ENCODE measurements around the gene CFAP206. TPM values are rescaled to one million over a fixed set of nuclear protein-coding genes. Genes with fewer than 3 reads are reported as not detected.

The CFAP206 gene
- polyA plus RNA-seq, 1 donor from 2014 or later: 6.6 TPM

GRCh38 chr6:87391334-87391733 is 16.4 kb upstream of the CFAP206 start:
- Histone ChIP-seq H3K79me2 (replicated peaks; ENCODE audit: insufficient read depth, low read length) (no peaks in the 10 kb centered on the region), H3K4me3 (ENCODE audit: low read length) (no peak overlapping the region), H3K27me3 (ENCODE audit: insufficient read depth, low read depth, low read length) (no peaks in the 10 kb centered on the region), H3K27ac (ENCODE audit: low read length) (no peak overlapping the region), H3K9me3 (ENCODE audit: low read length) (no peaks in the 10 kb centered on the region), H3K9ac (ENCODE audit: low read length) (no peak overlapping the region), H2AFZ (ENCODE audit: low read depth, low read length) (no peak overlapping the region), H3K9me2 (ENCODE audit: insufficient read depth, low read length) (no peaks in the 10 kb centered on the region), H4K20me1 (ENCODE audit: insufficient read depth) (no peaks in the 10 kb centered on the region), H3F3A (ENCODE audit: insufficient read depth, low read length, poor library complexity, severe bottlenecking) (no peaks in the 10 kb centered on the region), H3K36me3 (ENCODE audit: insufficient read depth, low read length) (no peaks in the 10 kb centered on the region), H3K4me2 (ENCODE audit: low read length) (no peak overlapping the region)
- TF ChIP-seq SMC3 (conservative IDR thresholded peaks at IDR 0.05; ENCODE audit: poor library complexity) (no peak), CTCF (IDR thresholded peaks at IDR 0.05; ENCODE audit: poor library complexity, severe bottlenecking) (no peak), RAD21 (conservative IDR thresholded peaks at IDR 0.05) (no peak), EZH2 (IDR thresholded peaks at IDR 0.05; ENCODE audit: borderline replicate concordance, insufficient read depth, low read length, poor library complexity, severe bottlenecking) (no peak), MXI1 (conservative IDR thresholded peaks at IDR 0.05; ENCODE audit: poor library complexity, severe bottlenecking) (no peak)

GRCh38 chr6:87393026-87393622 is 14.6 kb upstream of the CFAP206 start:
- Histone ChIP-seq H3K4me2 (ENCODE audit: low read length) (no peak overlapping the region), H3K36me3 (ENCODE audit: insufficient read depth, low read length) (no peaks in the 10 kb centered on the region), H3K4me3 (ENCODE audit: low read length) (no peak overlapping the region), H4K20me1 (ENCODE audit: insufficient read depth) (no peaks in the 10 kb centered on the region), H3K27ac (ENCODE audit: low read length) (no peak overlapping the region), H3K9me3 (ENCODE audit: low read length) (no peaks in the 10 kb centered on the region), H3K27me3 (ENCODE audit: insufficient read depth, low read depth, low read length) (no peaks in the 10 kb centered on the region), H3F3A (ENCODE audit: insufficient read depth, low read length, poor library complexity, severe bottlenecking) (no peaks in the 10 kb centered on the region), H3K9ac (ENCODE audit: low read length) (no peak overlapping the region), H3K9me2 (ENCODE audit: insufficient read depth, low read length) (no peaks in the 10 kb centered on the region), H3K79me2 (replicated peaks; ENCODE audit: insufficient read depth, low read length) (no peaks in the 10 kb centered on the region), H2AFZ (ENCODE audit: low read depth, low read length) (no peak overlapping the region)
- TF ChIP-seq RAD21 (conservative IDR thresholded peaks at IDR 0.05): peak; percentile 88
- peak; percentile 18 for TF ChIP-seq EP300 (conservative IDR thresholded peaks at IDR 0.05; ENCODE audit: poor library complexity, severe bottlenecking)
- no peak for TF ChIP-seq POLR2AphosphoS5 (IDR thresholded peaks at IDR 0.05)
- TF ChIP-seq SMC3 (conservative IDR thresholded peaks at IDR 0.05; ENCODE audit: poor library complexity): peak; percentile 87
- peak; percentile 93 for TF ChIP-seq CTCF (IDR thresholded peaks at IDR 0.05; ENCODE audit: poor library complexity, severe bottlenecking)
- TF ChIP-seq TAF1 (IDR thresholded peaks at IDR 0.05; ENCODE audit: low read depth): no peak
- no peak for TF ChIP-seq MXI1 (conservative IDR thresholded peaks at IDR 0.05; ENCODE audit: poor library complexity, severe bottlenecking)
- no peak for TF ChIP-seq EZH2 (IDR thresholded peaks at IDR 0.05; ENCODE audit: borderline replicate concordance, insufficient read depth, low read length, poor library complexity, severe bottlenecking)
- TF ChIP-seq REST (IDR thresholded peaks at IDR 0.05; ENCODE audit: borderline replicate concordance): no peak

Data from neural cell (in vitro differentiated cells).